ENCODE data around the gene RAD54L.

The RAD54L gene

DNA sequence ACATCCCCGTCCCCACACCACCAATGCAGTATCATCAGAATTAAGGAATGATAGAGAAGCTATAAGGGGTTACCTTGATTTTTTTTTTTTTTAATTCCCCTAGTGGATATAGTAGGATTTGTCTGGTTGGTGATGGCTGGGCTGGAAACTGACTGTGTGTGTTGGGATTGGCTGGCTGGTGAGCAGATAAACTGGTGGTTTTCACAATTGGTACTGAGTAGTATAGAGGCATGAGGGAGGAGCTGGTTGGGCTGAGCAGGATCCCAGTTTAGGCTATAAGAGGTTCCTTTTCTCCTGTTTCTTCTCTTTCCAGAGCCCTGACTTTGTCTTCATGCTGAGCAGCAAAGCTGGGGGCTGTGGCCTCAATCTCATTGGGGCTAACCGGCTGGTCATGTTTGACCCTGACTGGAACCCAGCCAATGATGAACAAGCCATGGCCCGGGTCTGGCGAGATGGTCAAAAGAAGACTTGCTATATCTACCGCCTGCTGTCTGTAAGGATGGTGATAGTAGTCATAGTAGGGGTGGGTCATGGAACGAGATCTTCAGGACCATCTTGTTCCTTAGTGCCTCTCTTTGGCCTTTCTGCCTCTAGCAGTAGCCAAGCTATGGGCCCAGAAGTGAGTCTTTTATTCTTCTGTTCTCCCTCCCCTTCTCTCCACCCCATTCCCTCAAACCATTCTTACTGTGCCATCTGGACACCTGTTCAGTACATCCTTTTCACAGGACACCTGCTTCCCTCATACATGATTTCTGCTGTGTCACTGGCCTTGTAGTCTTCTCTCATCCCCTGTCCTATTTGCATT lies 26.9 kb downstream of the RAD54L start:
- TF ChIP-seq, protein P1, sequence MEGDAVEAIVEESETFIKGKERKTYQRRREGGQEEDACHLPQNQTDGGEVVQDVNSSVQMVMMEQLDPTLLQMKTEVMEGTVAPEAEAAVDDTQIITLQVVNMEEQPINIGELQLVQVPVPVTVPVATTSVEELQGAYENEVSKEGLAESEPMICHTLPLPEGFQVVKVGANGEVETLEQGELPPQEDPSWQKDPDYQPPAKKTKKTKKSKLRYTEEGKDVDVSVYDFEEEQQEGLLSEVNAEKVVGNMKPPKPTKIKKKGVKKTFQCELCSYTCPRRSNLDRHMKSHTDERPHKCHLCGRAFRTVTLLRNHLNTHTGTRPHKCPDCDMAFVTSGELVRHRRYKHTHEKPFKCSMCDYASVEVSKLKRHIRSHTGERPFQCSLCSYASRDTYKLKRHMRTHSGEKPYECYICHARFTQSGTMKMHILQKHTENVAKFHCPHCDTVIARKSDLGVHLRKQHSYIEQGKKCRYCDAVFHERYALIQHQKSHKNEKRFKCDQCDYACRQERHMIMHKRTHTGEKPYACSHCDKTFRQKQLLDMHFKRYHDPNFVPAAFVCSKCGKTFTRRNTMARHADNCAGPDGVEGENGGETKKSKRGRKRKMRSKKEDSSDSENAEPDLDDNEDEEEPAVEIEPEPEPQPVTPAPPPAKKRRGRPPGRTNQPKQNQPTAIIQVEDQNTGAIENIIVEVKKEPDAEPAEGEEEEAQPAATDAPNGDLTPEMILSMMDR (IDR thresholded peaks at IDR 0.05; ENCODE audit: control insufficient read depth, insufficient read depth, low read depth, low read length, missing control alignments): no peak
- H3K4me3 ChIP-seq (ENCODE audit: control insufficient read depth, low read depth, low read length): no peak overlapping the region
- no peak for DNase-seq (ENCODE audit: low read depth)

DNA sequence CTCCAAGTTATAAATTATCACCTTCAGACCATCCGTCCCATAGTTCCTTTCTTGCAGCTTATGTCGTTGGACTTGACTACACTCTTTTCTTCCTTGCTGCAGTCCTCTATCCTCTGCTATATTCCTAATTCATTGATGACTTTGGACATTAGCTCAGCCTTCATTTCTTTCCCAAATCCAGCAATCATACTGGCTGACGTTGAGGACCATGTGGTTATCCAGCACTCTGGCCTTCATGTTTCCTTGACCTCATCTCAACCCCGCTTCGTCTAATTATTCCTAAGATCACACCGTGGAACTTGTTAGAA lies 27.4 kb downstream of the RAD54L start:
- H3K4me3 ChIP-seq (ENCODE audit: control insufficient read depth, low read depth, low read length): no peak overlapping the region
- TF ChIP-seq, protein P1 (IDR thresholded peaks at IDR 0.05; ENCODE audit: control insufficient read depth, insufficient read depth, low read depth, low read length, missing control alignments): no peak
- DNase-seq (ENCODE audit: low read depth): no peak

DNA sequence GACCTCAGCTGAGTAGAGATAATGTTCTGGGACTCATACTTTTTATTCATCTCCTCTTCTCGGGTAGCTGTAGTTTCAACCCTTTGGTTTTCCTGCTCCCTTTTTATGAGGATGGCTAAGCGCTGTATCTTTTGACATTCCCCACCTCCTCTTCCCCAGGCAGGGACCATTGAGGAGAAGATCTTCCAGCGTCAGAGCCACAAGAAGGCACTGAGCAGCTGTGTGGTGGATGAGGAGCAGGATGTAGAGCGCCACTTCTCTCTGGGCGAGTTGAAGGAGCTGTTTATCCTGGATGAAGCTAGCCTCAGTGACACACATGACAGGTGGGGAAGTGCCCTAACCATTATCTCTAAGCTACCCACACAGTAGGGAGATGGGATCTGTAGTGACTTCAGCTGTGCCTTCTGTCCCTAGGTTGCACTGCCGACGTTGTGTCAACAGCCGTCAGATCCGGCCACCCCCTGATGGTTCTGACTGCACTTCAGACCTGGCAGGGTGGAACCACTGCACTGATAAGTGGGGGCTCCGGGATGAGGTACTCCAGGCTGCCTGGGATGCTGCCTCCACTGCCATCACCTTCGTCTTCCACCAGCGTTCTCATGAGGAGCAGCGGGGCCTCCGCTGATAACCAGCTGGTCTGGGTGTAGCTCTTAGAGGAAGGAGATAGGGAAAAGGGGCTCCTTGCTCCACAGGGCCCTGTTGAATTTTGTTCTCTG lies 30.3 kb downstream of the RAD54L start:
- TF ChIP-seq, protein P1 (IDR thresholded peaks at IDR 0.05; ENCODE audit: control insufficient read depth, insufficient read depth, low read depth, low read length, missing control alignments): no peak
- no peak overlapping the region for H3K4me3 ChIP-seq (ENCODE audit: control insufficient read depth, low read depth, low read length)
- DNase-seq (ENCODE audit: low read depth): no peak

DNA sequence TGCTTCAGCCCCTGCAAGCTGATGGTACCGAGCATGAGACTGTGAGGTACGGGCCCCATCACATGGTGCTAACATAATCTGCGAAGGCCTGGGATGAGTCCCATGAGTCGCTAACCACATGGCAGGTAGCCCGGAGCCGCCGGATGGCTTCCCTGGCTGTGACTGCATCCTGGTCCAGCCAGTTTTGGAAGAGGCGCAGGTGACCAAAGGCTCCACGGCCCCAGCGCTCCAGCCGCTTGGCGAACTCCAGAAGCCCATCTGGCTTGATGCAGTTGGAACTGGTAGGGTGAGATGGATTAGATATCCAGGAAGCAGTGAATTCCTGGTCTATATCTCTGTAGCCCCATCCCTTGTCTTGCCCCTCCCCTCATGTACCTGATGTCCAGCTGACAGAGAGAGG lies 31.2 kb downstream of the RAD54L start:
- DNase-seq (ENCODE audit: low read depth): no peak

DNA sequence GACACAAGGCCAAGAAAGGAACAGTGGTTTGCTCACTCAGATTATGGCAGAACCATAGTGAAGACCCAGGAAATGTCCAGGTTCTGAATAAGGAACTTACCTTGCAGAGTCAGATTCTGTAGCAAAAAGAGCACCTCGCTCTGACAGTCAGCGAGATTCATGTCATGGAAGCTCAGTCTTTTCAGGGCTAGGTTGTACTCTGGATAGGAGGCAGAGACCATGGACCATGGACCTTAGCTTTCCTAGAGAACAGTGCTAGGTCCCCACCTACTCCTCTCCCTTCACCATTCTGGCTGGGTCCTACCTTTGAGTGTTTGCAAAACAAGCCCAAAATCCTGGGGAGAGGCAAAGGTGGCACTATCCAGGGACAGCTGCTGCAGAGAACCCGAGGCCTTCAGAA lies 32.5 kb downstream of the RAD54L start:
- DNase-seq (ENCODE audit: low read depth): no peak
- TF ChIP-seq, protein P1 (IDR thresholded peaks at IDR 0.05; ENCODE audit: control insufficient read depth, insufficient read depth, low read depth, low read length, missing control alignments): no peak
- H3K4me3 ChIP-seq (ENCODE audit: control insufficient read depth, low read depth, low read length): no peak overlapping the region

More for the DNA sequence above, 31.2 kb downstream of the RAD54L start:
- no peak overlapping the region for H3K4me3 ChIP-seq (ENCODE audit: control insufficient read depth, low read depth, low read length)
- TF ChIP-seq, protein P1 (IDR thresholded peaks at IDR 0.05; ENCODE audit: control insufficient read depth, insufficient read depth, low read depth, low read length, missing control alignments): no peak

DNA sequence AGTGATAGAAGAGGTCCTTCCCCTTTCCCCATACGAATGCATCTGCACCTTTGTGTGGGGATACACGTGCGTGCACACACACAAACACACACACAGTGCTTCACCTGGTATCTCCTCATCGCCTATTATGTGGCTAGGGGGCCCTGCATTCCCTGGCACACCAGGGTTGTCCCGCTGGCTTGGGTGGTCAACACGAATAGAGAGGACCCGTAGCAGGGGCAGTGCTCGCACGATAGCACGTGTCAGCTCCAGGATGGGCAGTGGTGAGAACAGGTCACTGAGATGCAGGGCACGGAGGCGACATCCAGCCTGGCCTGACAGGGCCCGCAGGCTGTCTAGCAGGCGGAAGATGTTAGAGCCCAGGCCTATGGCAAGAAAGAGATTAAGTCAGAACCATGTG lies 33.5 kb downstream of the RAD54L start:
- TF ChIP-seq, protein P1 (IDR thresholded peaks at IDR 0.05; ENCODE audit: control insufficient read depth, insufficient read depth, low read depth, low read length, missing control alignments): no peak
- no peak for DNase-seq (ENCODE audit: low read depth)

More for the DNA sequence above, 33.5 kb downstream of the RAD54L start:
- no peak overlapping the region for H3K4me3 ChIP-seq (ENCODE audit: control insufficient read depth, low read depth, low read length)
